Activated T-cell treated with anti-CD3 and anti-CD28 coated beads, Interleukin-2, amount 50 U/mL, for 72 hours (primary cell): ENCODE results near the gene LCNL1. TPM values are rescaled to one million over a fixed set of nuclear protein-coding genes. Genes with fewer than 3 reads are reported as not detected.

Experiments
- ATAC-seq, 2 donors: fragments of 150-1000 bp; cut with Tn5 transposase; replicated peaks in 1 of 2; 2 replicates each; pipeline ENCODE4 v1.10.0; 2021; ENCODE audit warnings: moderate library complexity in 2 of 2, mild to moderate bottlenecking in 1 of 2
- DNase-seq, 2 donors: peaks; one replicate each; pipeline ENCODE4 v3.0.0; 2021 to 2022; ENCODE audit warnings: mixed read lengths in 1 of 2
- H3K27ac Mint-ChIP-seq: one replicate; pipeline ENCODE4 v1.8.0; 2022; ENCODE audit warnings: mild to moderate bottlenecking, moderate library complexity, mixed read lengths
- H3K27me3 Mint-ChIP-seq: one replicate; pipeline ENCODE4 v1.8.0; 2022; ENCODE audit warnings: low read depth, mixed read lengths
- H3K36me3 Mint-ChIP-seq, 2 donors: one replicate each; pipeline ENCODE4 v1.8.0; 2022; ENCODE audit warnings: mixed read lengths in 2 of 2, mild to moderate bottlenecking in 1 of 2; ENCODE audit not compliant: insufficient read depth in 2 of 2
- H3K4me1 Mint-ChIP-seq: one replicate; pipeline ENCODE4 v1.8.0; 2022; ENCODE audit warnings: low read depth, mixed read lengths
- H3K4me3 Mint-ChIP-seq, 2 donors: one replicate each; pipeline ENCODE4 v1.8.0; 2022; ENCODE audit warnings: mild to moderate bottlenecking in 2 of 2, mixed read lengths in 2 of 2, moderate library complexity in 2 of 2
- H3K9me3 Mint-ChIP-seq, 2 donors: one replicate each; pipeline ENCODE4 v1.8.0; 2022; ENCODE audit warnings: mixed read lengths in 2 of 2
- total RNA-seq, 2 donors: library from RNA; stranded (reverse); gene quantifications; one replicate each; pipeline ENCODE4 v1.2.3, GENCODE V29; 2022

Gene LCNL1
- total RNA-seq, 2 donors from 2014 or later: not detected

DNA sequence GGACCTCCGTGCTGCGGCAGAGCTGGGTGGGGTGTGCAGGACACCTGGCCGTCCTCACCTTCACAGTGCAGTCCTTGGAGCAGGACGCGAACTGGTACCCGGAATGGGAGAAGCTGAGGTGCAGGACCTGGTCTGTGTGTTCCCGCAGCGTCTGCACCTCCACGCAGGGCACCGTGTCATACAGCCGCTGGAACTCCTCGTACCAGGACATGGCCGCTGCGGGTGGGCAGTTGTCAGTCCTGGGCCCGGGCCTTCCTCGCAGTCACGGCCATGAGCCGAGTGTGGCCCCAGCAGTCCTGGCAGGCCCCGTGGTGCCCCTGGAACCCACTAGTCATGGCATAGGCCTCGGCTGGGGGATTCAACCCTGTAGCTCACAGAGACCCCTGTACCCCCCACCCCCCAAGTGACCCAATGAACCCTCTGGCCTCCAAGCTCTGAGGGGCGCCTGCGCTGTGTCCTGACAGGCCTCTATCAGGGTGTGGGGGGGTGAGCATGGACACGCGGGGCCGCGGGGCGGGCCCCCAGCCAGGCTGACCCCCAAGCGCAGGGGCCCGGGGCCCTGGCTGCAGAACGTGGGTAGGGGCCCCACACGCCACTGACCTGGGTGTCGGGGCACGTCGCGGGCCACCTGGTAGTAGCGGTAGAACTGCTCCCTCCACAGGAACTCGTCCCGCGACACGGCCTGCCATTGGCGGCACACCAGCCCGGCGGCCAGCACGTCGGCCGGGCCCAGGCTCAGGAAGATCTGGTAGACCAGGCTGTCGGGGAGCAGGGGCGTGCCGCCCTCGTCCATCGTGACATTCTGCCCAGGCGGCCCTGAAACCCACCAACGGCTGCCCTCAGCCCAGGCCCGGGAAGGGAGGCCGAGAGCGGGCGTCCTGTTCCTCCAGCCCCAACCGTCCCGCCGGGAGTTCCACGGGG, 39.2 kb upstream of the LCNL1 start:
- DNase-seq: peak; percentile 59 to 62
- peak; percentile 32 to 39 for ATAC-seq

DNA sequence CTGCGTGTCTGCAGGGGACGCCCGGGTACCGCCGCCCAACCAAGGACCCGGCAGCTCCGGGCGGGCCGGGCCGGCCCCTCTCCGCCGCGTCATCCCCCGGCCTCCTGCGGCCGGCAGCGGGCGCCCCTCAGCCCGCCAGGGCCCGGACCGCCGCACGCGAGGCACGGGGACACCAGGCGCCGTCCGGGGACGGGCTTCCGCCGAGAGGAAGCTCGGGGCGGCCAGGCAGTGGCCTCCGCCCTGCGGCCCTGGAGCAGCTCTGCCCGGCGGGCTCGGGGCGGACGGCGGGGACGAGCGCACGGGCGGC, 38.6 kb upstream of the LCNL1 start:
- H3K36me3 Mint-ChIP-seq: peaks cover 1% of the 10 kb centered on the region in 2 donors
- no peak for DNase-seq
- H3K4me3 Mint-ChIP-seq: peak overlapping the region; percentile 79 to 80
- no peaks in the 10 kb centered on the region for H3K9me3 Mint-ChIP-seq
- peak; percentile 47 to 58 for ATAC-seq
- peaks cover 19% of the 10 kb centered on the region for H3K4me1 Mint-ChIP-seq
- no peak overlapping the region for H3K27ac Mint-ChIP-seq
- H3K27me3 Mint-ChIP-seq: no peaks in the 10 kb centered on the region

More for the DNA sequence above, 39.2 kb upstream of the LCNL1 start:
- H3K27me3 Mint-ChIP-seq: no peaks in the 10 kb centered on the region
- H3K36me3 Mint-ChIP-seq: peaks cover 1 to 5% of the 10 kb centered on the region in 2 donors
- H3K4me3 Mint-ChIP-seq: peak overlapping the region; percentile 79 to 80
- peaks cover 16% of the 10 kb centered on the region for H3K4me1 Mint-ChIP-seq
- peak overlapping the region; percentile 61 for H3K27ac Mint-ChIP-seq
- H3K9me3 Mint-ChIP-seq: no peaks in the 10 kb centered on the region

DNA sequence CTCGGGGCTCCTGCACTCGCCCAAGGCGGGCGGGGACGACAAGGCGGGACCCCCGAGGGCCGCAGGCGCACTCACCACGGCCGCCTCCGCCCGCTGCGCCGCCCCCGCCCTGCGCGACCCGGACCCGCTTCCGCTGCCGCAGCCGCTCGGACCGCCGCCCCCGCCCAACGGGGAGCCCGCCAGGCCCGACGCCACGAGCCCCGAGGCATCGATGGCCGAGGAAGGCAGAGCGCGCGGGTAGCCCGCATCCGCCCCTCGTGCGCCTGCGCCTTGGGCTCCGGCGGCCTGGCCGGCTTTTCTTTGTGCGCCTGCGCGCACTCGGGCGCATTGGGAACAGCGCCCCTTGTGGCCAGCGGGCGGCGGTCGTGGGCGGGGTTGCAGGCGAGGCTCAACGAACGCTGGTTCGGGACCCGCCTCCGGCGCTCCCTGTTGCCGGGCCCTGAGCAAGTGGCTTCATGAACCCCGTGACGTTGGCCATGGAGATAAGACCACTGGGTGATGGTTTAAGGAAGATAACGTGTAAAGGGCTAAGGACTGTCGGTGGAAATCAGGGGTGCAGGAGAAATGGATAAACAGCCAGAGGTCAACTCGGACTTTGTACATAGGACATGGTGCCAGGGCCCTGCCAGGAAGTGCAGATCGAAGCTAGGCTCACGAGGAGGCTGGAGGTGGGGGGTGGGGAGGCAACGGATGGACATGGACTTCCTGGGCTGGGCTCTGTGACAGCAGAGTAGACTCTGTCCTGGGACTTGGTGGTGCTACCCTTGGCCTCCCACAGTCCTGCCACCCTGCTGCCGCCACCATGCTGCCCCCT, 38.1 kb upstream of the LCNL1 start, which contains the start of the genes C8G and FBXW5:
Gene C8G (plus strand): TSS at position 725 of the 814 bp plus-strand sequence. CDS start 78 bp downstream, at position 803.
Gene FBXW5 (minus strand): TSS at position 220 of the 814 bp plus-strand sequence. CDS start 655 bp downstream, outside the sequence.
- no peaks in the 10 kb centered on the region for H3K27me3 Mint-ChIP-seq
- no peaks in the 10 kb centered on the region for H3K9me3 Mint-ChIP-seq
- ATAC-seq (peak; percentile 81 to 83), DNase-seq (peak; percentile 96 to 98)
- H3K27ac Mint-ChIP-seq: peak within 1 kb of the TSS; percentile 61
- peaks cover 0 to 1% of the 10 kb centered on the region in 2 donors for H3K36me3 Mint-ChIP-seq
- peak within 1 kb of the TSS; percentile 79 to 80 for H3K4me3 Mint-ChIP-seq
- peaks cover 19% of the 10 kb centered on the region for H3K4me1 Mint-ChIP-seq

DNA sequence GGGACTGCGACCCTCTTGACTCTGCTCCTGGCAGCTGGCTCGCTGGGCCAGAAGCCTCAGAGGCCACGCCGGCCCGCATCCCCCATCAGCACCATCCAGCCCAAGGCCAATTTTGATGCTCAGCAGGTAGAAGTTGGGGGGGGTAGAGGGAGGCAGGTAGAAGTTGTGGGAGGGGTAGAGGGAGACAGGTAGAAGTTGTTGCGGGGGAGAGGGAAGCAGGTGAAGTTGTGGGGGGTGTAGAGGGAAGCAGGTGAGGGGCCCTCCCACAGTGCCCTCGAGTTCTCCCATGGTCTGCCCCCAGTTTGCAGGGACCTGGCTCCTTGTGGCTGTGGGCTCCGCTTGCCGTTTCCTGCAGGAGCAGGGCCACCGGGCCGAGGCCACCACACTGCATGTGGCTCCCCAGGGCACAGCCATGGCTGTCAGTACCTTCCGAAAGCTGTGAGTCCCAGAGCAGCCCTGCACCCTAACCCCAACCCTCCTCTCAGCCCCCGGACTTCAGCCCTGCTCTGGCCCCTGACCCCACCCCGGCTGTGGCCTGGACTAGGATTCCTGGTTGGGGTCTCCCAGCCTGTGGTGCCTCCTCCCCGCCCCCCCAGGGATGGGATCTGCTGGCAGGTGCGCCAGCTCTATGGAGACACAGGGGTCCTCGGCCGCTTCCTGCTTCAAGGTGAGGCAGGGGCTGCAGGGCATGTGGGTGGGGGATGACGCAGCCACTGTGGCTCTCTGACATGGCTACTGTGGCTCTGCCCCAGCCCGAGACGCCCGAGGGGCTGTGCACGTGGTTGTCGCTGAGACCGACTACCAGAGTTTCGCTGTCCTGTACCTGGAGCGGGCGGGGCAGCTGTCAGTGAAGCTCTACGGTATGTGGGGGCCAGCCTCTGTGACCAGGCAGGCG, 37.2 kb upstream of the LCNL1 start:
- ATAC-seq (no peak), DNase-seq (no peak)
- Mint-ChIP-seq H3K9me3 (no peaks in the 10 kb centered on the region), H3K27ac (no peak overlapping the region), H3K36me3 (peaks cover 0 to 1% of the 10 kb centered on the region in 2 donors), H3K27me3 (no peaks in the 10 kb centered on the region), H3K4me1 (peaks cover 24% of the 10 kb centered on the region), H3K4me3 (no peak overlapping the region)

DNA sequence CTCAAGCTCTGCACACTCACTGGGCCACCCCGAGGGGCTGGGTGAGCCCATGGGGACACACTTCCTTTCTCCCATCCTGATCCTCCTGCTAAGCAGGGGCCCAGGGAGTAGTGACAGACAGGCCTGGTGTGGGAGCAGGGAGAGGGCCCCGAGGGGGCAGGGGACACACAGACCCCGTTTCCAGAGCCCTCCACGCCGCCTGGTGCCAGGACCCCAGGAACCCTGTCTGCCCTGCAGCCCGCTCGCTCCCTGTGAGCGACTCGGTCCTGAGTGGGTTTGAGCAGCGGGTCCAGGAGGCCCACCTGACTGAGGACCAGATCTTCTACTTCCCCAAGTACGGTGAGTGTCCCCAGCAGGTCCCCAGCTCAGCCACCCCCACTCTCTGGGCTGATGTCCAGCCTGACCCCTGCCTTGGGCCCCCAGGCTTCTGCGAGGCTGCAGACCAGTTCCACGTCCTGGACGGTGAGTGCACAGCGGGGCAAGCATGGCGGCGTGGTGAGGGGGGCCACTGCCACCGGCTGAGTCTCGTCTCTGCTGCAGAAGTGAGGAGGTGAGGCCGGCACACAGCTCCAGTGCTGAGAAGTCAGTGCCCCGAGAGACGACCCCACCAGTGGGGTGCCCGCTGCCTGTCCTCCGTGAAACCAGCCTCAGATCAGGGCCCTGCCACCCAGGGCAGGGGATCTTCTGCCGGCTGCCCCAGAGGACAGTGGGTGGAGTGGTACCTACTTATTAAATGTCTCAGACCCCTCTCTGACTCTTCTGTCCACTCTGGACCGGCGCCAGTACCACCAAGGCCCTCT, 36.4 kb upstream of the LCNL1 start:
- Mint-ChIP-seq H3K9me3 (no peaks in the 10 kb centered on the region), H3K4me1 (peaks cover 24% of the 10 kb centered on the region), H3K36me3 (peaks cover 0 to 1% of the 10 kb centered on the region in 2 donors), H3K27me3 (no peaks in the 10 kb centered on the region), H3K27ac (no peak overlapping the region), H3K4me3 (no peak overlapping the region)
- no peak for DNase-seq
- no peak for ATAC-seq

DNA sequence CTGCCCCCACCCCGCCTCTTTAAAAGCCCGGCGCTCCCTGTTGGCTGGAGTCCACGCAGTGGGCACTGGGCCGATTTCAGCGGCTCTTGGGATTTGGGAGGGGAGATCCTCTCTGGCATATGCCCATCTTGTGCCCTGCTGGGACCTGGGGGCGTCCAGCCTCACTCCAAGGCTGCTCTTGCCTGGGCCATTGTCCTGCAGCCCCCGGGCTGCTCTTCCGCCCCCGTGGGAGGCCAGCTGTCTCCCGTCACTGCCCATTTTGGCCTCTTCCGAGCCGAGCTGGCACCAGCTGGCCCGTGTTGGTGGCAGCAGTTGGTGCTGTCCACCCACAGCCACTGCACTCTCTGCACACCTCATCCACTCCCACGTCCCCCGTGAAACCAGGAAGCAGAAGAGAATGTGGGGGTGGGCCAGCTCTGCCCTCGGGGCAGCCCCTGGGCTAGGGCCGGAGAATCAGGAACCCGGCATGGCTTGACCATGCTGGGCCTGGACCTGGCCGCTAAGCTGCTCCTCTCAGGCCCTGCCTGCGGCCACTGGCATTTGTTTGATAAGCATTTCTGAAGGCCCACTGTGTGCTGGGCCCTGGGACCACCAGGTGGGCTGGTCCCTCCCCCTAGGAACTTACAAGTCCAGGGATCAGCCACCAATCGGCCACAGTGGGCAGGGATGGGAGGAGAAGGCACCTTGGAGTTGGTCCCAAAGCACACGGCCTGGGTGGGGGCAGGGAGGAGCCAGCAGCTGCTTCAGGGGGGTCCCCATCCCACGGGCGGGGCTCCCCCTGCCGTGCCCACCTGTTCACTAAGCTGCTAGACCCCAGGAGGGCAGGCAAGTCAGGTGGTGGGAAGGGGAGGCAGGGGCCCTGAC, 35.5 kb upstream of the LCNL1 start:
- no peak overlapping the region for H3K27ac Mint-ChIP-seq
- ATAC-seq (no peak), DNase-seq (no peak)
- H3K4me1 Mint-ChIP-seq: peaks cover 24% of the 10 kb centered on the region
- H3K4me3 Mint-ChIP-seq: no peak overlapping the region
- H3K27me3 Mint-ChIP-seq: no peaks in the 10 kb centered on the region
- H3K36me3 Mint-ChIP-seq: no peaks in the 10 kb centered on the region
- H3K9me3 Mint-ChIP-seq: no peaks in the 10 kb centered on the region

DNA sequence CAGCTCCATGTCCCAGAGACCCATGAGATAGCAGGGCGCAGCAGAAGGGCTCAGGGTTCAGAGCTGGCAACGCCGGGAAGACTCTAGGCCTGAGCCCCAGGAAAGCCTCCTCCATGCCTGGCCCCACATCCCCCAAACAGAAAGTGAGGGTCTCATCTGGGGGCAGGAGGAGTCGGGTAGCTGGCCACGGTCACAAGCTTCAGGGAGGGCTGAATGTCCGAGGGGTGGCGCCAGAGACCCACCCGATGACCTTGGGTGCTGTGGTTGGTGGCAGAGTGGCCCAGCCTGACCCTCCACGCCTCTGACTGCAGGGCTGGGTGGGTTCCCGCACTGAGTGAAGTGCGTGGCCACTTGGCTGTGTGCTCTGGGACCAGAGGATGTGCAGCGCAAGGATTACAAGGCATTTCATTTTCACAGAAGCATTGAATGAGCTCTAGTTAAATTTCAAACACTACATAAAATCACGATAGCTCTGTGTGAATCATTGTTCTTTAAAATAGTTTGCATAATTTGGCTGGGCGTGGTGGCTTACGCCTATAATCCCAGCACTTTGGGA, 34.8 kb upstream of the LCNL1 start:
- DNase-seq (peak in 1 of 2 donors; percentile 41), ATAC-seq (no peak)
- Mint-ChIP-seq H3K36me3 (no peaks in the 10 kb centered on the region), H3K27me3 (no peaks in the 10 kb centered on the region), H3K27ac (no peak overlapping the region), H3K4me3 (peak overlapping the region; percentile 32 to 81), H3K9me3 (no peaks in the 10 kb centered on the region), H3K4me1 (peaks cover 24% of the 10 kb centered on the region)

DNA sequence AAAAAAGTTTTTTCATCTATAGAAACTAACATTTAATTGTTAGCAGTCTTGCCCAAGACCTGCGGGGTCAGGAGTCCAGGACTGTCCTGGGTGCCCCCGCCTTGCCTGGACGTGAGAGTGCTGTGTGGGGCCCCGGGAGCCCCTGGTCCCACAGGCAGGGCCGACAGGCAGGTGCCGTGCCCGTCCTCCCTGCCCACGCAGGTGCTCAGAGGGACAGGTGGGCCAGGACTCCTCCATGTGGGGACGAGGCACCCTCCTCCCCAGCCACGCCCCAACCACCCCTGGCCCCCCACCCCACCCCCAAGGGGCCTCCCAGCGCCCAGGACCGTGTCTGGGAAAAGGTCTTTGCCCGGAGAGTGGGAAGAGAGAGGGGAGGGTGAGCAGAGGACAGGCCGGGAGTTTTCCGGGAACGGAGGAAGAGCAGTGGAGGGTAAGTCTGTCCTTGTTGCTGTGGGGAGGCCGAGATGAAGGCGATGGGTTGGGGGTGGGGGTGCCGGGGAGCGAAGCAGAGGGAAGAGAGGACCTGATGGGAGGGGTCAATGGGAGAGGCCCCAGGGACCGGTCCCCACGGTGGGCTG, 33.5 kb upstream of the LCNL1 start:
- no peak for ATAC-seq
- no peaks in the 10 kb centered on the region for H3K27me3 Mint-ChIP-seq
- H3K4me1 Mint-ChIP-seq: peaks cover 24% of the 10 kb centered on the region
- H3K9me3 Mint-ChIP-seq: no peaks in the 10 kb centered on the region
- peak overlapping the region; percentile 79 to 81 for H3K4me3 Mint-ChIP-seq
- no peaks in the 10 kb centered on the region for H3K36me3 Mint-ChIP-seq
- DNase-seq: no peak
- peak overlapping the region; percentile 57 for H3K27ac Mint-ChIP-seq

DNA sequence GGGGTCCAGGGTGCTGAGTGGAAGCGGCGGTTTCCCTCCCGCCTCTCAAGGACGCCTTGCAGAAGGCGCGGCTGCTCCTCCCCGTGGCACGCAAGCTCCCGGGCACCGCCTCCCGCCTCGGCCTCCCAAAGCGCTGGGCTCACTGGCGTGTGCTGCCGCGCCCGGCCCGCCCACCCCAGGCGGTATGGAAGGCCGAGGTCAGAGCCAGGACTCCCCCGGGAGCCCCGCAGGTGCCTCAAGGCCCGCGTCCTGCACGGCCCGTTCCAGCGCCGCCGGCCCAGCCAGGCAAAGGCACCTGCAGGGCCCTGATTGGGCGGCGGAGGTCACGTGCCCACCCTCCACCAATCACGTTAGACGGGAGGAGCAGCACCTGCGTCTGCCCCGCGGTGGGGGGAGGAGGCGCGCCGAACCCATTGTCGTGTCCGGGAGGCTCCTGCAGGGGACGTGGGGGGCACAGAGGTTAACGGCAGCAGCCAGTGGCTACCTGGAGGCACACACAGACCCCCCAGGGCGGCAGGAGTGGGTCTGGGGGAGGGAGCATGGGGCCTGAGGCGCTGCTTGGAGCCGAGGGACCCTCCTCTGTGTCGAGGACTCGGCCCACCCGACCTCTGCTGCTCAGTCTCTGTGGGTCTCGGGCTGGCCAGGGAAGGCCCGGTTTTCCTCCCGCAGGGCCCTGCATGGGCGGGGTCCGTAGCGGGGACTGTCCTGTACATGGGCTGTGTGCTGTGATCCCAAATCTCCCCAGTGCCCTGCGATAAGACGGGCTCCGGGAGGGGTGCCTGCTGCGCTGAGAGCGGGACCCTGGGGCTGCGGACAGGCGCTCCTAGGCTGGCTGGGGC, 32.8 kb upstream of the LCNL1 start:
- Mint-ChIP-seq H3K36me3 (no peaks in the 10 kb centered on the region), H3K27me3 (no peaks in the 10 kb centered on the region), H3K4me3 (peak overlapping the region; percentile 87 to 94), H3K4me1 (peaks cover 19% of the 10 kb centered on the region), H3K9me3 (no peaks in the 10 kb centered on the region), H3K27ac (peak overlapping the region; percentile 49)
- peak; percentile 96 to 98 for DNase-seq
- ATAC-seq: peak; percentile 94 to 96

DNA sequence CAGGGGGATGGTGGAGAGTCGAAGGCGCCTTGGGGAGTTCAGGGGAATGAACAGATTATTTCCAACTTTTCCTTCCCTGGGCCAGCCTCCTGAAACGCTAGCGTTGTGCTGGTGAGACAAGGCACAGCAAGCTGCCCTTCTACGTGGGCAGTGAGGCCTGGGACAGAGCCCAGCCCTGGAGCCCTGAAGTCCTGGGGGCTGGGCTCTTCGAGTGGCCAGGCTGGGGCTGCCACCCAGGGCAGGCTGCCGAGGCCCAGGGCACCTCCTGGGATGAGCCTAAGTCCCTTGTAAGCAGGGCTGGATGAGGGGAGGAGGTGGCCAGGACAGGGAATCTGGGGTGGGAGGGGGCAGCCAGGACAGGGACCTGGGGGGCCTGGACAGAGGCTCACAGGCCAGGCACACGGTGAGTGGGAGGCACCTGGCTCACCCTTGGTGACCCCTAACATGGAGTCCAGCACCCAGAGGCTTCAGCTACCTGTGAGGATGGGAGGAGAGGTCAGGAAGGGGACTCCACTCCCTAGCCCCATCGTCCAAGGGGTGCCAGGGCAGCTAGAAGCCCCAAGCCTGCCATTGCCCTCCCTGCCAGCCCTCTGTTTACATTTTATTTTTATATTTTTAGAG, 32.0 kb upstream of the LCNL1 start:
- peak overlapping the region; percentile 87 to 94 for H3K4me3 Mint-ChIP-seq

More for the DNA sequence above, 32.0 kb upstream of the LCNL1 start:
- no peaks in the 10 kb centered on the region for H3K36me3 Mint-ChIP-seq
- H3K9me3 Mint-ChIP-seq: no peaks in the 10 kb centered on the region
- DNase-seq (no peak), ATAC-seq (no peak)
- no peak overlapping the region for H3K27ac Mint-ChIP-seq
- H3K4me1 Mint-ChIP-seq: peaks cover 15% of the 10 kb centered on the region
- H3K27me3 Mint-ChIP-seq: no peaks in the 10 kb centered on the region
